ENCODE measurements around the gene RBM10. TPM values are rescaled to one million over a fixed set of nuclear protein-coding genes. Genes with fewer than 3 reads are reported as not detected.

RBM10 gene
- total RNA-seq, 1 experiment from 2014 or later: 52.3 TPM

DNA sequence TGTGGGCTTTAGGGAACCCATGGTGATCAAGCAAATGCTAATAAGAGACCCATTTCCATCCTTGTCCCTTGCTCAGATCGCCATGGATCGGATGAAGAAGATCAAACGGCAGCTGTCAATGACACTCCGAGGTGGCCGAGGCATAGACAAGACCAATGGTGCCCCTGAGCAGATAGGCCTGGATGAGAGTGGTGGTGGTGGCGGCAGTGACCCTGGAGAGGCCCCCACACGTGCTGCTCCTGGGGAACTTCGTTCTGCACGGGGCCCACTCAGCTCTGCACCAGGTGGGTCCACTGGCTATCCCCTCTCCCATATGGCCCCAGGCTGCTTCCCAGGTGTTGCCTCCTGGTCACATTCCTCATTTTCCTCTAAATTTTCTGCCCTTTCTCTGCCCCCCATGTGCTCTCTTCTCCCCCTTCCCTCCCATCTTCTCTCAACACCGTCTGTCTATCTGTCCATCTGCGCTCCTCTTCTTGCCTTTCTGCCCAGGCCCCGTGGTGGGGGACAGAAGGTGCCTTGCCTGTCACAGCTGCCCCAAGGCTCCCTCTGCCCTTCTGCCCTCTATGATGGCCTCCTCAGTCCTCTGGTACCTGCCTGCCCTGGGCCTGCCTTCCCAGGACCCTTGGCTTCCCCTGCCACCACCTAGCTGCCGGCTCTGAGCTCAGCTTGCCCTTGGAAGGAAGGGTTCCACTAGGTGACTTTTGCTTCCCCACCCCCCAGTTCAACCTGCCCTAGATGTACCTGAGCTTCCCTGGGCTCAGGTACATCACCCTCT, 78.6 kb downstream of the RBM10 start:
- no peak overlapping the region for H3K4me3 ChIP-seq
- no peak for DNase-seq
- H3K36me3 ChIP-seq: no peaks in the 10 kb centered on the region

GRCh38 chrX:47224266-47224895, 79.4 kb downstream of the RBM10 start:
- H3K9me3 ChIP-seq (replicated peaks): no peaks in the 10 kb centered on the region
- H3K27me3 ChIP-seq: no peaks in the 10 kb centered on the region
- DNase-seq: no peak
- H3K36me3 ChIP-seq: no peaks in the 10 kb centered on the region
- H3K27ac ChIP-seq: no peak overlapping the region
- no peak overlapping the region for H3K4me3 ChIP-seq
- H3K4me1 ChIP-seq: no peaks in the 10 kb centered on the region

More for the DNA sequence above, 78.6 kb downstream of the RBM10 start:
- Histone ChIP-seq H3K9me3 (replicated peaks) (no peaks in the 10 kb centered on the region), H3K4me1 (no peaks in the 10 kb centered on the region), H3K27ac (no peak overlapping the region), H3K27me3 (no peaks in the 10 kb centered on the region)

DNA sequence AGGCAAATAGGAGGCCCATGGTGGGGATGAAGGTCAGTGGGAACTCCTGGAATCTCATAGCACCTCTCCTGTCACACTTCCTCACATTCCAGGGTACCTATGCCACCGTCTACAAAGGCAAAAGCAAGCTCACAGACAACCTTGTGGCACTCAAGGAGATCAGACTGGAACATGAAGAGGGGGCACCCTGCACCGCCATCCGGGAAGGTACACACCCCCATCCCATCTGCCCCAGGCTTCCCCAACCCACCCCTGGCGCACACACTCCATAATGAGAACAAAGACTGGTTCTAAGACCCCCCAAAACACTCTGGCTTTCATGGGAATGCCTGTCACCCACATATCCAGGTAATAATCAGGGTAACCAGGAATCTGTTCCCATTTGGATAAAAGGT, 79.9 kb downstream of the RBM10 start:
- Histone ChIP-seq H3K9me3 (replicated peaks) (no peaks in the 10 kb centered on the region), H3K4me1 (no peaks in the 10 kb centered on the region), H3K4me3 (no peak overlapping the region), H3K27me3 (no peaks in the 10 kb centered on the region), H3K27ac (no peak overlapping the region), H3K36me3 (no peaks in the 10 kb centered on the region)
- no peak for DNase-seq

GRCh38 chrX:47226071-47226470, 81.0 kb downstream of the RBM10 start:
- Histone ChIP-seq H3K4me3 (no peak overlapping the region), H3K9me3 (replicated peaks) (no peaks in the 10 kb centered on the region), H3K4me1 (no peaks in the 10 kb centered on the region), H3K36me3 (no peaks in the 10 kb centered on the region), H3K27me3 (no peaks in the 10 kb centered on the region), H3K27ac (no peak overlapping the region)
- no peak for DNase-seq

- no peak for DNase-seq
- Histone ChIP-seq H3K36me3 (no peaks in the 10 kb centered on the region), H3K27me3 (no peaks in the 10 kb centered on the region), H3K27ac (no peak overlapping the region), H3K4me3 (no peak overlapping the region), H3K9me3 (replicated peaks) (no peaks in the 10 kb centered on the region), H3K4me1 (no peaks in the 10 kb centered on the region)
These were observed 81.7 kb downstream of the RBM10 start for GRCh38 chrX:47226531-47227333.

- Histone ChIP-seq H3K4me1 (no peaks in the 10 kb centered on the region), H3K27me3 (no peaks in the 10 kb centered on the region)
- DNase-seq: no peak
These were observed 82.2 kb downstream of the RBM10 start for GRCh38 chrX:47227334-47227583.

GRCh38 chrX:47228550-47229270, 83.7 kb downstream of the RBM10 start:
- DNase-seq: no peak
- no peaks in the 10 kb centered on the region for H3K4me1 ChIP-seq
- no peaks in the 10 kb centered on the region for H3K27me3 ChIP-seq
- H3K4me3 ChIP-seq: no peak overlapping the region
- H3K36me3 ChIP-seq: no peaks in the 10 kb centered on the region
- H3K9me3 ChIP-seq (replicated peaks): no peaks in the 10 kb centered on the region
- no peak overlapping the region for H3K27ac ChIP-seq

More at GRCh38 chrX:47227334-47227583, 82.2 kb downstream of the RBM10 start:
- H3K9me3 ChIP-seq (replicated peaks): no peaks in the 10 kb centered on the region
- H3K4me3 ChIP-seq: no peak overlapping the region
- no peaks in the 10 kb centered on the region for H3K36me3 ChIP-seq
- no peak overlapping the region for H3K27ac ChIP-seq

DNA sequence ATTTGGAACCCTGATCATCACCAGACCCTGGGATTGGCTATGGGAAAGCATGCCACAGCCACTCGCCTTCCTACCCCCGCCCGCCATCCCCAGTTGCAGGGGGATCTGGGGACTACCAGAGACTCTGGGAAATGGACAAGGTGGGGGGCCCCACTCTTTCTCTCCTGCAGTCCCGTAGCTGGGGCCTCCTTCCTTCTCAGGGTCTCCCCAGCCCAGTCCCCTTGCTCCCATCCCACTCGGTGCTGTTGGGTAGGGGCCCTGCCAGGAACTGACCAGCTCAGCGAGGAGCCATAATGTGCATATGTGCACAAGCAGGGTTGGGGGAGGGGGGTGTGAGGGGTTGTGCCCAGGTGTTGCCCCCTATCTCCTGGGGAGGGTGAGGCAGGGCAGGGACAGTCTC, 84.4 kb downstream of the RBM10 start:
- Histone ChIP-seq H3K4me3 (no peak overlapping the region), H3K27me3 (no peaks in the 10 kb centered on the region), H3K36me3 (no peaks in the 10 kb centered on the region), H3K4me1 (no peaks in the 10 kb centered on the region), H3K9me3 (replicated peaks) (no peaks in the 10 kb centered on the region), H3K27ac (no peak overlapping the region)
- DNase-seq: no peak

- H3K27me3 ChIP-seq: no peaks in the 10 kb centered on the region
- H3K9me3 ChIP-seq (replicated peaks): no peaks in the 10 kb centered on the region
- no peak overlapping the region for H3K27ac ChIP-seq
- no peak for DNase-seq
- H3K36me3 ChIP-seq: no peaks in the 10 kb centered on the region
- H3K4me3 ChIP-seq: no peak overlapping the region
- no peaks in the 10 kb centered on the region for H3K4me1 ChIP-seq
These were observed 85.3 kb downstream of the RBM10 start for GRCh38 chrX:47230136-47230868.

DNA sequence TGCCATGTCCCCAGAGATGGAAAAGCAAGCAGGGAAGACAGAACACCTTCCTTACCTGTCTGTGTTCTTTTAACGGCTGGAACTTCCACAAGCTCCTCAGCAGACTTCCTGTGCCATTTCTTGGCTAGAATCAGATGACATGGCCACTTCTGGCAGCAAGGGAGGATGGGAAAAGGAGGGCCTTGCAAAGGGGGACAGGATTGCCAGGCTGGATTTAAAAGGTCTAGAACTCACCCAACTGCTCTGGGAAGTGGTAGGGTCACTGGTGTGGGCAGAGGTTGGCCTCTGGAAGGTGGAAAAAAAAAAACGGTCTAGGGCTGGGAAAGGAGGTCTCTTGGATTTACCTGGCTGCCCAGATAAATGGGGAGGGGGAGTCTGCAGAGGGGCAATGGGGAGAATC, 86.1 kb downstream of the RBM10 start:
- no peak overlapping the region for H3K4me3 ChIP-seq
- H3K27ac ChIP-seq: no peak overlapping the region
- H3K4me1 ChIP-seq: no peaks in the 10 kb centered on the region
- no peak for DNase-seq
- no peaks in the 10 kb centered on the region for H3K27me3 ChIP-seq
- no peaks in the 10 kb centered on the region for H3K9me3 ChIP-seq (replicated peaks)
- no peaks in the 10 kb centered on the region for H3K36me3 ChIP-seq

DNA sequence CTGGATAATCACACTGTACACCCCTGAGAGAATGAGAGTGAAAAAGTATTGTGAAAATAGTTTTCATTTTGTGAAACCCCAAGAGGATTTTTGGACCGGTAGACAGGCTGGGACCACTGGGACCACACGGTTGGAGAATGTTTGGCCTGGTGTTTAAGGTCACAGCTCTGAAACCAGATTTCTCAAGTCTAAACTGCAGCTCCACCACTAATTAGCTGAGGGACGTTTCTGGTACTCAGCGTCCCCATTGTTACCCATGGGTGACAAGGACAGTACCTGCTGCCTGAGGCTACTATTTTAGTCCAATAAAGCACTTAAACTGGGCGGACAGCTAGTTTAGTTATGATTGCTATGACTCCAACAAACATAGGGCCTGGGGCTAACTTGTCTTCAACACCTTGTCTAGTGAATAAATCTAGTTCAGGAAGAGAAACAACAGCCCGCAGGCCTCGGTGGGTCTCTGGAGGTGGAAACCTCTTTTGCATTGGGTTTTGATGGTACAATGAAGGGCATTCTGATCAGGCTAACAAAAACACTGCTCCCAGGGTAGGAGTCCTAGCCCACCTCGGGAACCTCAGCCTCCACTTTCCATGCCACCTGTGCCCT, 87.3 kb downstream of the RBM10 start:
- DNase-seq: no peak
- Histone ChIP-seq H3K27me3 (no peaks in the 10 kb centered on the region), H3K36me3 (no peaks in the 10 kb centered on the region), H3K9me3 (replicated peaks) (no peaks in the 10 kb centered on the region), H3K4me3 (peak overlapping the region; percentile 90), H3K4me1 (no peaks in the 10 kb centered on the region), H3K27ac (peak overlapping the region; percentile 96)

- H3K4me3 ChIP-seq: peak within 1 kb of the TSS; percentile 90
- peak; percentile 76 to 78 for DNase-seq
- H3K9me3 ChIP-seq (replicated peaks): no peaks in the 10 kb centered on the region
- H3K4me1 ChIP-seq: no peaks in the 10 kb centered on the region
- no peaks in the 10 kb centered on the region for H3K27me3 ChIP-seq
- peak within 1 kb of the TSS; percentile 96 for H3K27ac ChIP-seq
- no peaks in the 10 kb centered on the region for H3K36me3 ChIP-seq
These were observed 87.8 kb downstream of the RBM10 start, which contains the start of gene USP11 for GRCh38 chrX:47232803-47233332. TSS of gene USP11 (plus strand) at chrX:47233009. CDS start at chrX:47233044, 35 bp downstream.

- H3K4me1 ChIP-seq: no peaks in the 10 kb centered on the region
- H3K36me3 ChIP-seq: no peaks in the 10 kb centered on the region
- H3K27ac ChIP-seq: peak overlapping the region; percentile 96
- DNase-seq: peak; percentile 88 to 89
- H3K9me3 ChIP-seq (replicated peaks): no peaks in the 10 kb centered on the region
- no peaks in the 10 kb centered on the region for H3K27me3 ChIP-seq
- H3K4me3 ChIP-seq: peak overlapping the region; percentile 90
These were observed 88.5 kb downstream of the RBM10 start for GRCh38 chrX:47233333-47234113.
